COLO668 (cell line): ENCODE measurements around the gene ANKRD31.
"Not testable (repeated sequence)": the region's sequence is repeated elsewhere in the genome, so short reads cannot be mapped to it uniquely, and the experiment has no call there.

ENCODE experiments used
- DNase-seq: peaks from one replicate; lab custom pipeline; 2025; ENCODE audit not compliant: unreplicated experiment; lab: John Stamatoyannopoulos, UW

ANKRD31 gene, protein sequence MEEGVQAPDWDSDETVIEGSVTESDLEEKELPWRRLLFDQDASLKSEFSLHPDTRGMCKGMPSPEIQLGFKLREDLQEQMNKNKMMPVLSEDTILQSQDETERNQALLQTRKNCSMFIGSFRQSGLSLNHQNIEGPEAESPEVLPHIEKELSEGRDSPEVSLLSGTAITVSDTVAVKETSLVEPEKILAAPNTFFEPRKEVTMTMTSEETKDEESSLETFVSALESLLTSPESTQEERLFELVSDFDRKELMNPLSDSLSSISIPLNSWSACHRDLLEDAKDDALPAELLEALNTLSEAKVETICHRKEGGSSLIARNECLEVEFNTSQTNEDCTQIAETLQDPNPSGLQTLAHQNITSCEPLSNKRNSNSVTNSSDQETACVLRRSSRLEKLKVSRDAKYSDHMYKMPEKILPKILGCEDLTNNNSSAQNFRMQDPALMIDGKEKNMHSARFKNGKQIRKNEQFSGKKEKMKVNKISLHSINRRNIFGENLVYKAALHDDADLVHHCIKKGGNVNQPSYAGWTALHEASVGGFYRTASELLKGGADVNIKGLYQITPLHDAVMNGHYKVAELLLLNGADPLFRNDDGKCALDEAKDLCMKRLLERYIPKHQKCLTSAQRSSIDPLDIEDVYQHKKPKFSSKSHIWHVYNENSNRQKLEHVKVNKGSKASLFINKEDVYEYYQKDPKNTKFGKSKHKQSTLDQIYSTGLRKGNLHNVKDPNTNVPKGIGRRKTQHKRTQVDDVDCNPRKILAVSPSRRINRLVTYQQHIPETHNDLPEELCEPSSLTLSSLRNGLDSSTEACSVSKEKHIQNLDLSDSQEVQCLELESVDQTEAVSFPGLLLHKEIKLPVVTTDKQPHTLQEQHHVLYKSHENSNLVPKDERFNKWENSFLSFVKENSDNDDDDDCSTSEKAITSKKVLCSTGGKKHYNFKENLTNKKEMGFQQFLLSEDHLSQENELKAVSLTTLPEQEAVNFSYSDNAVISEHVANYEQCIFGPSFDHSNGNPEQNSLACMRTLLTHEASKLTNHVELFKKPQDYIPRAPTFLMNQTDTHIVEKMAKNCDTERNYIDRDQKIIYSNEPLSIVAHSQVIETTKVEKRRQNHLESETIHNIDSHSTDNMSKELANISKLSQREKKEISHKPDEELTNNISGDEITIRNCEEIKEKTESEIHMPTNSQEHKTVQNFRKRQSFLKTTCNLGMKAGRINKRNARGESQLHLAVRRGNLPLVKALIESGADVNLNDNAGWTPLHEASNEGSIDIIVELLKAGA (N-terminal part only)

DNA sequence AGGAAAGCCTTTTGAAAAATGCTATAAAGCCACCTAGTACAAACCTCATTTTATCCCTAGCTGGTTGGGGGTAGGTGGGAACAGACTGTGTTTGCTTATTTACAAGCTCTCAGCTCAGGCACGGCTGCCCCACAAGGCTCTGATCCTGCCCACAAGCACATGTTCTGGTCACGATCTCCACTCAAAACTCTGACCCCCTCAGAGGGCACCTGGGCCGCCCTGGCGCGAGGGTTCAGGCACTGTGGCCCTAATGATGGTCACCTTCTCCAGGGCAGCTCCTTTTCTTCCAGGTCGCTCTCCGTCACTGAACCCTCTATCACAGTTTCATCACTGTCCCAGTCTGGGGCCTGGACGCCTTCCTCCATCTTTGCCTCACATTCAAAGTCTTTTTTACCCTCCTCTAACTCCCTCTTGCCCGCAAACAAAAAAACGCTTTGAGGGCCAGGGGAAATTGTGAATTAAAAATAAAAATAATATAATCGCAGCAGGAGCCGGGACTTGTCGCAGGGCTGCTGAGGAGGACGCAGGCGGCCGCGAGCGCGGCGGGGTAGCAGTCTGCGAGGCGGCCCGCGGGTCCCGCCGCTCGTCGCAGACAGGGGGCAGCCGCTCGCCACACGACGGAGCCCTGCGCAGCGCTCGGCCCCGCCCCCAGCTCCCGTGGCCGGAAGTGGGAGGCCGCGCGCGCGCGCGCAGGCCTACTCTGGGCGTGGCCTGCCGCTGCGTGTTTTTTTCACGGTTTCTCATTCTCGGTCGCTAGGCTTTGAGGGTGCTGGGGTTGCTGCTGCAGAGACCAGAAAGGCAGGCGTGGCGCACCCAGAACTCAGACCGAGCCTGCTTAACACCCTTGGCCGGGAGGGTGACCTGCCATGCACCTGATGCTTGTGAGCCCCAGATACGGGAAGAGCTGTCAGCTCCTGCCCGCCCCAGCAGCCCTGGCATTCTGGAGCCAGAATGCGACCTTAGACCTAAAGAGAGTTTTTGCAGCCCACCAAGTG is at the start of gene ANKRD31:
ANKRD31 (minus strand) TSS at position 557 of the 995 bp plus-strand sequence; CDS start at position 365, 192 bp downstream.
- peak; percentile 87 for DNase-seq

DNA sequence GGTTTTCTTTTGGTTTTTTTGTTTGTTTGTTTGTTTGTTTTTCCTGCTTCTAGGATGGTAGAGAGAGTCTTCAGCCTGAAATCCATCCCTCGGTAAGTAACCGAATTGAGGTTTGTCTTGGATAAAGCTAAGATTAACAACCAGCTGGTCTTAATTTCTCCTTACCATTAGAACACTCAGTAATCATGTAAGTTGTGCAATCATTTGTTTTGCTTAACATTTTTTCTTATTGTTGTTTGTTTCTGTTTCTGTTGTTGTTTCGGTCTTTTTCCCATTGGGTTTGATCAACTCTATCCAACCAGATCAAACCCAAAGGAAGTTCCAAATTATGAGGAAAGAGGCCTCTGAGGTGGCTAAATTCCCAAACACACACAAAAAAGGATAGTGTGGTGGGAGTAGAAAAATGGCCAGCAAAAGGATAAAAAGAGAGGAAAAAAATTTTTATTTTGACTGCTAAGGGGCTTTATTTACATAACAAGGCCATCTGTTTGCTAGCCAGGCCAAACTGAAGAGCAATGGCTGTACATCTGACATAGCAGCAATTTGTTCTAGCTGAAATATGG is 49.6 kb upstream of the ANKRD31 start:
- DNase-seq: no peak

DNA sequence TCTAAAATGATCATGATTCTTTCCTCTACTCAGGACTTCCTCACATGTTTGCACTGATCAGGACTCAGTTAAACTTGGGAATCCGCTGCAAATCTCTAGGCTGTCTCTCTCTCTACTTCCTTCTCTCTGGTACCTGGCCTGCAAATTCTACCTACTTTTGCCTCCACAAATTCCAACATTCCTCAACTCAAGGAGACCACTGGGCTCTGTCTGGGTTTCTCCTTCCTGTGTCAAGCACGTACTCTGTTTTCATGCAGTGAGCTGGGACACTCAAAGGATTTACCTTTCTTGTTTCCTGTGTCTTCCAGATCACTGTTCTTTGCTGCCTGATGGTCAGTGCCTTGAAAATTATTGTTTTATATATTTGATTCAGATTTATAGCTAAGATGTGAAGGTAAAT is 45.9 kb upstream of the ANKRD31 start:
- no peak for DNase-seq

DNA sequence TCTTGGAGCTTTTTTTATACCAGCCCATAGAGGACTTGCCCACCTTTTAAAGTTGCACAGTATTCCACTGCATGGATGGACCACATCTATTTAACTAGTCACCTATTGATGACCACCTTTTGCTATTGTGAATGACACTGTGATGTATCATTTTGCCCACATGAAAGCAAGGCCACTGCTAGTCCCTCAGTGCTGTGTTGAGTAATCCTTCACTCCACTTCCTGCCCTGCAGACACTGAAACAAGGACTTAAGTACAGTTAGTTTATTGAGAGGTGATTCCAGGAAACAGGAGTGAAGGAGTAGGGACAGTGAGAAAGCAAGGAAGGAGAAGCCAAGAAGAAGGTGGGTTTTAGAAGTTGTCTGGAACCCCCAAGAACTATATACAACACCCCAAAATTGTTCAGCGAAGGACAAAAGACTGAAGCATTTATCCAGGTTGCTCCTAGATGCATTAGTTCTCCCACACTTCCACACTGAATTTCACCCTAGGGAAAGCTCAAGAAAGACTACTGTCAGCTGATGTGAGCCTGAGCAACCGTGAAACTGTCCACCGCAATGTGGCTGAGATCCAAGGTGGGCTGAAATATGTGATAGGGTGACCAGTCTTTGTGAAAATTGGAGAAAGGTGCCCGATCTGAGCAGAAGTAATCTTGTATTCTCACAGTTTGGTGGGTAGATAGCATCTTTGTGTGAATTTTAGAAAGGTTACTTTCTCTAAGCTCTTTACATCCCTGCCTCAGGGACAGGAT is 45.2 kb upstream of the ANKRD31 start:
- DNase-seq: no peak

DNA sequence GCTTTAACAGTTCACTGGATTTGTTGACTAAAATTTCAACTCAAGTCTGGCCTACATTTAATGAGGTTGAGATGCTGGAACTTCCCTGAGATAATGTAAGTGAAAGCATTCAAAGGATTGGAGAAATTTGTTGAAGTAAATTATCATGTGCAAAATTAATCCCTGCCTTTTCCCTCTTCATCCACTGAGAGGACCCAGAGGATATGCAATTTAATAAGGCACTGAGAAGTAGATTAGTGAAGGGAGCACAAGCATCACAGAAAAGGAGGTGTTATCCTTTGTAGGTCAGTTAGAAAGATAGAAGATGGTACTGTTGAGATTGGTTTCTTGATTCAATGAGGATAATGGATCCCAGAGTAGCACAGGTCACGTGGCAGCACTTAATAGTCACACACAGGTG is 42.6 kb upstream of the ANKRD31 start:
- no peak for DNase-seq

DNA sequence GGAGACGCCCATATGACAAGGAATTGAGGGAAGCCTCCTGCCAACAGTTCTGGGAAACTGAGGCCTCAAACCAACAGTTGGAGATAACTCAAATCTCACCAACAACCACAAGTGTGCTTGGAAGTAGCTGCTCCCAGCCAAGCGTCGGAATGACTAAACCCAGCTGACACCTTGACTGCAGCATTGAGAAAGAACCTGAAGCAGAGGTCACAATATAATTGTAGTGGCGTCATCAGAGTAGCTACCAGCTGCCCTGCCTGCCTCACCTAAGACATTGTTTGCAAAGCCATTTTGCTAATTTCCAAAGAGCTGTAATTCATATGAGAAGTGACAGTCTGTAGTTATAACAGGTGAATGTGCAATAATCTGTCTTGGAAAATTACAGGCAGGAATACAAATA is 40.8 kb upstream of the ANKRD31 start:
- DNase-seq: no peak

DNA sequence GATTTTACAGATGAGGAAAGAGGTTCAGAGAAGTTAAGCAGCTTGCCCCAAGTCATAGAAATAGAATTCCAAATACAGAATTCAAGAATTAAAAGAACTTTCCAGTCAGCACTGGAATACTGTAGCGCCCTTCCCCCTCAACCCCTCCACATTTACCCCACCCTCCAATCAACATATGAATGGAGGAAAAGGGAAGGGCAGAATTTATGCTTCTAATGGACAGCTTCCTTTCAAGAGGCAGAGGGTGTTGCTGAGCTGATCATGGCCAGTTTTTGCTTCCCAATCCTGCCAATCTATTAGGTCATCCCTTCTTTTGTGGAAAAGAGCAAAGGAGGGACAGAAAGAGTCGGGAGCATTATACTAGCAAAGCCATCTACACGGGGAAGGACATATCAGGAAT is 39.1 kb upstream of the ANKRD31 start:
- no peak for DNase-seq

DNA sequence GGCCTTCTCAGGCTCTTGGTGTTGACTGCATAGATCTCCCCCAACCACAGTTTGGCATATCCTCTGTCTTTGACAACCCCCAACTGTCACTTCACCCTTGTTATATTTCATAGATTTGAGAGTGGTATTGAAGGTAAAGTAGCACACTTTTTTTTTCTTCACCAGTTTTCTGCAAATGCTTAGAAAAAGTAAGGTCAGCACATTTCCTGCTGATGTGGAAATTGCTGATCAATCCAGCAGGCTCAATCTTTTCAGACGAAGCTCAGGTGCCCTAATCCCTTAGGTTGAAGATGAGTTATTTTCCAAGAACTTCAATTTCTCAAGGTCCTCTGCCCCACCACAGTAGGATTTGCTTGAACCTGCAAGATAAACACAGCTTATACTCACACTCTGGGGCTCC is 38.5 kb upstream of the ANKRD31 start:
- no peak for DNase-seq

DNA sequence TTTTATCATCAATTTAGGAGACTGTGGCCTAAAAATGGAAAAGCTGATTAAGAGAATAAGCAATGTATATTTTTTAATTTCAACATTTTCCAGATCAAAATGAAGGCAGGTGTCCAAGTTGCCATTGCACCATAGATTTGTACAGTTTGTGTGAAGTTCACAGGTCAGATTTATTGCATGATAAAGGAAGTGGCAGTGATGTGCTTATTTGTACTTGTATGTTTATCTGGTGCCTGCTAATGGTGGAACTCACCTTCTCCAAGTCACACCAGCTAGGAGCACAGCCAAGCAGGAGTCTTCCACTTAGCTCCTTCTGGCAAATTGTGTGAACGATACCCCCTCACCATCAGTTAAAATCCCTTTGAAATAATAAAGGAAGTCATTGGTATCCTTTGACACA is 37.8 kb upstream of the ANKRD31 start:
- DNase-seq: no peak

DNA sequence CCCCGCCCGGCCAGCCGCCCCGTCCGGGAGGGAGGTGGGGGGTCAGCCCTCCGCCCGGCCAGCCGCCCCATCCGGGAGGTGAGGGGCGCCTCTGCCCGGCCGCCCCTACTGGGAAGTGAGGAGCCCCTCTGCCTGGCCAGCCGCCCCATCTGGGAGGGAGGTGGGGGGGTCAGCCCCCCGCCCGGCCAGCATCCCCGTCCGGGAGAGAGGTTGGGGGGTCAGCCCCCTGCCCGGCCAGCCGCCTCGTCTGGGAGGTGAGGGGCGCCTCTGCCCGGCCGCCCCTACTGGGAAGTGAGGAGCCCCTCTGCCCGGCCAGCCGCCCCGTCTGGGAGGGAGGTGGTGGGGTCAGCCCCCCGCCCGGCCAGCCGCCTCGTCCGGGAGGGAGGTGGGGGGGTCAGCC is 33.9 kb upstream of the ANKRD31 start:
- DNase-seq: not testable (repeated sequence)

DNA sequence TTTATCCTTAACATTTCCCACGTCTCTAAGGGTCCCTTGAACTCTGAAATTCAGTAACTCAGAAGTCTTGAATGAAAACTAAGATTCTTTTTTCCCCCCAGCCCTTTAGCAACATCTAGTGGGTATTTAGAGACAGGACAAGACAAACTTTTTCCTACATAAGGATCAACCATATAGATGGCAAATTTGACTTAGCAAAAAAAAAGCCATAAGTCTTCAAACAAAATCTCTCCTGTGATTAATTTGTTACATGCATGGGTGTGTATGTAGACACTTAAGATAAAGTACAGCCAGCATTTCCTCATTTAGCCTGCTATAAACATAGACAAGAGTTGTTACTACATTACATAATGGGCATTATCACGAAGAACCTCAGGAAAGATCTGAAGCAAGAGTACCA is 29.1 kb upstream of the ANKRD31 start:
- DNase-seq: no peak

DNA sequence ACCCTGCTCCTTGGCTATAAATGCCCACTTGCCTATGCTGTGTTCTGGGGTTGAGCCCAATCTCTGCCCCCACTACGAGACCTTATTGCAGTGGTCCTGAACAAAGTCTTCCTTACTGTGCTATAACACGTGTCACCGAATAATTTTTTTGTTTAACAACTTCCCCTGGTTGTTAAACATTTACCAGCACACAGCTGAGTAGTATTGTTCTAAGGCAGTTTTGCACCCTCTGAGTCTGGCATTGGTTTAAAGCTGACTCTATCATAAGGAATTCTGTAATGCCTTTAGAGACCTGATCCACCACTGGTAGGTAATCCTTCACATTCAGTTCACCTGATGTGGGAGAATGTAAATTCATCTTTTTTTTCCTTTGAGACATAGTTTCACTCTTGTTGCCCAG is 25.6 kb upstream of the ANKRD31 start:
- no peak for DNase-seq

DNA sequence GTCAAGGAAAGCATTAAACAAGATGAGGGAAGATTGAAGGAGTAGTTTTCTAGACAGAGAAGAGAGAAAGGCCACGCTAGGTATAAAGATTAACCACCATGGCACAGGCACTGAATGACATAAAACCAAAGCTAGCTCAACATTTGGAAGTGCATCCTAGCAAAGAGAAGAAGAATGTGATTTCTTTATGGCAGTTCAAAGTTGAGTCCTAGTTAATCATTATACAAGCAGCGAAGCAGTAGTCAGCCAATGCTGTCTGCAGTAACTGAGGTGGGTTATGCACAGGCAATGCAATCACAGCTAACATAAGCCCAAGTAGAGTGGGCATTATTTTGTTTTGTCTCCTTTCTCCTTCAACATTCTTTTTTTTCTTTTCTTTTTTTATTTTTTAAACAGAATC is 24.0 kb upstream of the ANKRD31 start:
- DNase-seq: no peak

DNA sequence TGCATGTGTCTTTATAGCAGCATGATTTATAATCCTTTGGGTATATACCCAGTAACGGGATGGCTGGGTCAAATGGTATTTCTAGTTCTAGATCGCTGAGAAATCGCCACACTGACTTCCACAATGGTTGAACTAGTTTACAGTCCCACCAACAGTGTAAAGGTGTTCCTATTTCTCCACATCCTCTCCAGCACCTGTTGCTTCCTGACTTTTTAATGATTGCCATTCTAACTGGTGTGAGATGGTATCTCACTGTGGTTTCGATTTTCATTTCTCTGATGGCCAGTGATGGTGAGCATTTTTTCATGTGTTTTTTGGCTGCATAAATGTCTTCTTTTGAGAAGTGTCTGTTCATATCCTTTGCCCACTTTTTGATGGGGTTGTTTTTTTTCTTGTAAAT is 13.8 kb upstream of the ANKRD31 start:
- not testable (repeated sequence) for DNase-seq

DNA sequence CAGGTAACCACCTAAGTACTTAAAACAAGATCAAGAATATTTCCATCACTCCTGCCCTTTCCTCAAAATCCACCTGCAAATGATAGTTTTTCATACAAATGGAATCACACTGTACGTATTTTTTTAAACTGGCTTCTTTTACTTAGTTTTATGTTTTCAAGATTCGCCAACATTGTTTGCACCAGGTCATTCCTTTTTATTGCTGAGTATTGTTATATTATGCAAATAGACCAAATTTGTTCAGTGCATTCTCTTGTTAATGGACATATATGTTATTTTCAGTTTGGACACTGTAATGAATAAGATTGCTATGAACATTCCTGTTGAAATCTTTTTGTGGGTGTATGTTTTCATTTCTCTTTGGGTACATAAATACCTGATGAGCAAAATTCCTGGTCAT is 8.3 kb upstream of the ANKRD31 start:
- no peak for DNase-seq

DNA sequence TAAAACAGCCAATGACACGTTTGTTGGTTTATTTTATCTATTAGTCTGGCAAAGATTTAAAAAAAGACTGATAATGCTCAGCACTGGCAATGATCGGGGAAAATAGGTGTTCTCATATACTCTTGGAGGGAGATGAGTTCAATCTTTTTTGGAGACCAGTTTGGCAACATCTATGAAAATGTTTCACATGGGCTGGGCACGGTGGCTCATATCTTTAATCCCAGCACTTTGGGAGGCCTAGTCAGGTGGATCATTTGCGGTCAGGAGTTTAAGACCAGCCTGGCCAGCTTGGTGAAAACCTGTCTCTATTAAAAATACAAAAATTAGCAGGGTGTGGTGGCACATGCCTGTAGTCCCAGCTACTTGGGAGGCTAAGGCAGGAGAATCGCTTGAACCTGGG is 6.8 kb upstream of the ANKRD31 start:
- no peak for DNase-seq

DNA sequence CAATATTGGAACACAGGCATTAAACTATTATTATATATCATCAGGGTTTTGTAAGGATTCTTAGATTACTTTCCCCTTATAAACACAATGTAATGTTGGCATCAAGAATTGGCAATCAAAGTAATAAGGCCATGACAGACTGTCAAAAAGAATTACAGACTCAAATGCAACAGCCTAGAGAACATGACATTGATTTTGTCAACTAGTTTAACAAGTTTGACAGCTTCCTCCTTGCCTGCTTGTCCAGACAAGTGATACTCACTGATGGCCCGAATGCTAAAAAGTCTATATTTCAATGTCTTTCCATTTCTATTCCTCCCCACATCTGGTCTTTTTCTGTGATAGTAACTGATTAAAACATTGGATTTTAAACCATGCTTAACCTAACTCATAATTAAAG is 6.4 kb upstream of the ANKRD31 start:
- DNase-seq: no peak

DNA sequence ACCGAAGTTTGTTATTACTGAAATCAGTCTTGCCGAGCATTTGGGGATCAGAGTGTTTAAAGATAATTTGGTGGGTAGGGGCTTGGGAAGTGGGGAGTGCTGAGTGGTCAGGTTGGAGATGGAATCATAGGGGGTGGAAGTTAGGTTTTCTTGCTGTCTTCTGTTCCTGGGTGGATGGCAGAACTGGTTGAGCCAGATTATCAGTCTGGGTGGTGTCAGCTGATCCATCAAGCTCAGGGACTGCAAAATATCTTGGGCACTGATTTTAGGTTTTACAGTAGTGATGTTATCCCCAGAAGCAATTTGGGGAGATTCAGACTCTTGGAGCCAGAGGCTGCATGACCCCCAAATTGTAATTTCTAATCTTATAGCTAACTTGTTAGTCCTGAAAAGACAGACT is 5.4 kb upstream of the ANKRD31 start:
- DNase-seq: no peak

DNA sequence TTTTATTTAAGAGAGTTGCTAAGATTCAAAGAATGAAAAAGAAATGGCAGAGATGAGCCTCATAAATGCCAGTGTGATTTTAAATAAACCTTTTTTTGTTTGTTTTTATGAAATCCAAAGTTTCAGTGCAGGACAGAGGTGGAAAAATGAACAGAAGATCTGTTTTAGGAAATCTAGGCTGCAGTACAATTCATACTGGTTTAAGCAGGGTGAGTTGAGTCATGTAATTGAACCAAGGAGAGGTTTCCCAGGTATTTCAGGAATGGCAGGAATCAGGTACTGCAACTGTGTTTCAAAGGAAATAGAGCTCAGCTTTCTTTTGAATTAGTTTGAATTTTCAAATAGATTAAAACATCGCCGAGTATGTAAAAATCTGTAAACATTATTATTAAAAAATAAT is 3.0 kb upstream of the ANKRD31 start:
- DNase-seq: no peak
